ENCODE data around the gene SPPL2C.

SPPL2C gene

GRCh38 chr17:45818699-45819098, 26.0 kb upstream of the SPPL2C start:
- H3K9me3 ChIP-seq (replicated peaks; ENCODE audit: low read length), result no peaks in the 10 kb centered on the region
- H3K4me2 ChIP-seq (ENCODE audit: low read length), result no peak overlapping the region
- no peak overlapping the region for H3K4me3 ChIP-seq (ENCODE audit: low read length)
- no peak overlapping the region for H3K9ac ChIP-seq (ENCODE audit: low read depth, low read length)
- H3K27me3 ChIP-seq (ENCODE audit: control insufficient read depth, insufficient read depth, low read length), result peaks cover 18% of the 10 kb centered on the region
- no peaks in the 10 kb centered on the region for H3K36me3 ChIP-seq (ENCODE audit: insufficient read depth, low read length)
- no peaks in the 10 kb centered on the region for H3K4me1 ChIP-seq (ENCODE audit: control insufficient read depth, insufficient read depth, low read length)

DNA sequence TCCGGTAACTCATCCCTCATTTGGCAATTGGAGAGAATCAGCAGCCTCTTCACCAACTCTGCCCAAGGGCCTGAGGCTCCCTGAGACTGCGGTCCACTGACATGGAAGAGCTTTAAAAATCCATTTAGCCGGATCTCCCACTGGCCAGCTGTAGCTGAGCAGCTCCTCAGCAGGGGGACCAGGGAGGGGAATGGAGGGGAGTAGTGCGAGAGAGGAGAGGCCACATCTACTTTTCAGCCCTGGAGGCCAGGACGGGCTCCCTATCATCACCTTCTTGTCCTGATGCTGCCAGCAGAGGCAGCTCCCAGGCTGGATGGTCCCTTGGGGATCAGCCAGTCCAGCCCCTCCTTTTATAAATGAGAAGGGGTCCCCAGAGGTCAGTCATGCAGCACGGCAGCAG, 25.0 kb upstream of the SPPL2C start:
- H3K4me3 ChIP-seq (ENCODE audit: low read length), result no peak overlapping the region
- no peak overlapping the region for H3K4me2 ChIP-seq (ENCODE audit: low read length)
- no peaks in the 10 kb centered on the region for H3K9me3 ChIP-seq (replicated peaks; ENCODE audit: low read length)
- H3K36me3 ChIP-seq (ENCODE audit: insufficient read depth, low read length), result no peaks in the 10 kb centered on the region
- peaks cover 18% of the 10 kb centered on the region for H3K27me3 ChIP-seq (ENCODE audit: control insufficient read depth, insufficient read depth, low read length)
- no peaks in the 10 kb centered on the region for H3K4me1 ChIP-seq (ENCODE audit: control insufficient read depth, insufficient read depth, low read length)
- no peak overlapping the region for H3K9ac ChIP-seq (ENCODE audit: low read depth, low read length)

GRCh38 chr17:45820052-45820780, 24.5 kb upstream of the SPPL2C start:
- H3K36me3 ChIP-seq (ENCODE audit: insufficient read depth, low read length), result no peaks in the 10 kb centered on the region
- H3K4me2 ChIP-seq (ENCODE audit: low read length), result no peak overlapping the region
- H3K27me3 ChIP-seq (ENCODE audit: control insufficient read depth, insufficient read depth, low read length), result peaks cover 18% of the 10 kb centered on the region
- H3K9ac ChIP-seq (ENCODE audit: low read depth, low read length), result no peak overlapping the region
- H3K9me3 ChIP-seq (replicated peaks; ENCODE audit: low read length), result no peaks in the 10 kb centered on the region
- no peaks in the 10 kb centered on the region for H3K4me1 ChIP-seq (ENCODE audit: control insufficient read depth, insufficient read depth, low read length)
- H3K4me3 ChIP-seq (ENCODE audit: low read length), result no peak overlapping the region

DNA sequence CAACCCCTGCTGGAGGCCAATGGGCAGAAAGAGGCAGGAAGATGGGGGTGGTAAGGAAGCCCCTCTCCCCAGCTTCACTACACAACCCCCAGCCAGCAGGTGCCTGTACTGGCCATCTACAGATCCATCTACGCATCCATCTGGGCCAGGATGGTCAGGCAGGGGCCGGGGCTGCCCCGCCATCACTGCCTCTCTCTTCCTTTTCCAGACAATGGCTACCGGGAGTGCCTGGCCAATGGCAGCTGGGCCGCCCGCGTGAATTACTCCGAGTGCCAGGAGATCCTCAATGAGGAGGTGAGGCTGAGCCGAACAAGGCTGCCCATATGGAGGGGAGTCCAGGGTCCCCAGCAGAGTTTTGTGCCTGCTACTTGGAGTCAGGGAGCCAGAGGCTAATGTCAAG, 23.5 kb upstream of the SPPL2C start:
- H3K27me3 ChIP-seq (ENCODE audit: control insufficient read depth, insufficient read depth, low read length), result peaks cover 14% of the 10 kb centered on the region

DNA sequence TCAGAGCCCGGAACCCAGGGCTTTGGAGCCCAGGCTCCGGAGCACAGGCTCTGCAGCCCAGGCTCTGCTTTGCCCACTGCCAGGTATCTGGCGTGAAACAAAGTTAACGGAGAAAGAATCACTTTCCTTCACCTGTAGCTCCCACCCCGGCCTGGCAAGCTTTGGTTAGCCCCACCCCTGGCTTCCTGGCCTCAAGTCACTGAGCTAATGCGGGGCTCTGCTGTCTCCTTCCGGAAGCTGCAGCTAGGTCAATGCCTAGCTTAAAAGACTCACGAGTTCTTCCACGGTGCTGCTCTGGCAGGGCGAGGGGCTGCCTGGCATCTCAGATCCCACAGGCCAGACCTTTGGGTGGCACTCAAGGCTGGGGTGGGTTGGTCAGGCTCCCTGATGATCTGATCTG, 21.1 kb upstream of the SPPL2C start:
- Histone ChIP-seq H3K27me3 (ENCODE audit: control insufficient read depth, insufficient read depth, low read length) (peaks cover 27% of the 10 kb centered on the region), H3K4me1 (ENCODE audit: control insufficient read depth, insufficient read depth, low read length) (no peaks in the 10 kb centered on the region), H3K9ac (ENCODE audit: low read depth, low read length) (no peak overlapping the region), H3K36me3 (ENCODE audit: insufficient read depth, low read length) (no peaks in the 10 kb centered on the region), H3K4me2 (ENCODE audit: low read length) (no peak overlapping the region), H3K9me3 (replicated peaks; ENCODE audit: low read length) (no peaks in the 10 kb centered on the region), H3K4me3 (ENCODE audit: low read length) (no peak overlapping the region)

More for the DNA sequence above, 23.5 kb upstream of the SPPL2C start:
- H3K4me1 ChIP-seq (ENCODE audit: control insufficient read depth, insufficient read depth, low read length), result no peaks in the 10 kb centered on the region
- no peaks in the 10 kb centered on the region for H3K9me3 ChIP-seq (replicated peaks; ENCODE audit: low read length)
- H3K4me3 ChIP-seq (ENCODE audit: low read length), result no peak overlapping the region
- H3K36me3 ChIP-seq (ENCODE audit: insufficient read depth, low read length), result no peaks in the 10 kb centered on the region
- no peak overlapping the region for H3K9ac ChIP-seq (ENCODE audit: low read depth, low read length)
- H3K4me2 ChIP-seq (ENCODE audit: low read length), result no peak overlapping the region

DNA sequence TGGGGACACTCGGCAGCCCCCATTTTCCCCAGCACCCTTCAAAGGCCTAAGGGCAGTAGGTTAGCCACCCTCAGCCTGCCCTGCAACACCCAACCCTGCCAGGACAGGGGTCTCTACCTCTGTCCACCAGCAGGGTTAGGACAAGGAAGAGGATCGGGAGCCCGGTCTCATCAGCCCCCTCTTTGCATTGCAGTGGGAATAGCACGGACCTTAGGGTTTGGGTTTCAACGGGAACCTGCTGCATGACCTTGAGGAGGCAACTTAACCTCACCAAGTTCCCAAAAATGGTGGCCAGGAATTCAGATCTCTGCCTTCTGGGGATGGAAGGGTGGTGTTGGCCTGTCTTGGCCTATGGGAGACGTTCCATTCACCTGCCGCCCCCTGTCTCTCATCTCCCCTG, 20.2 kb upstream of the SPPL2C start:
- Histone ChIP-seq H3K4me3 (ENCODE audit: low read length) (no peak overlapping the region), H3K27me3 (ENCODE audit: control insufficient read depth, insufficient read depth, low read length) (peaks cover 32% of the 10 kb centered on the region), H3K36me3 (ENCODE audit: insufficient read depth, low read length) (no peaks in the 10 kb centered on the region), H3K9me3 (replicated peaks; ENCODE audit: low read length) (no peaks in the 10 kb centered on the region), H3K4me1 (ENCODE audit: control insufficient read depth, insufficient read depth, low read length) (no peaks in the 10 kb centered on the region), H3K9ac (ENCODE audit: low read depth, low read length) (no peak overlapping the region), H3K4me2 (ENCODE audit: low read length) (no peak overlapping the region)

DNA sequence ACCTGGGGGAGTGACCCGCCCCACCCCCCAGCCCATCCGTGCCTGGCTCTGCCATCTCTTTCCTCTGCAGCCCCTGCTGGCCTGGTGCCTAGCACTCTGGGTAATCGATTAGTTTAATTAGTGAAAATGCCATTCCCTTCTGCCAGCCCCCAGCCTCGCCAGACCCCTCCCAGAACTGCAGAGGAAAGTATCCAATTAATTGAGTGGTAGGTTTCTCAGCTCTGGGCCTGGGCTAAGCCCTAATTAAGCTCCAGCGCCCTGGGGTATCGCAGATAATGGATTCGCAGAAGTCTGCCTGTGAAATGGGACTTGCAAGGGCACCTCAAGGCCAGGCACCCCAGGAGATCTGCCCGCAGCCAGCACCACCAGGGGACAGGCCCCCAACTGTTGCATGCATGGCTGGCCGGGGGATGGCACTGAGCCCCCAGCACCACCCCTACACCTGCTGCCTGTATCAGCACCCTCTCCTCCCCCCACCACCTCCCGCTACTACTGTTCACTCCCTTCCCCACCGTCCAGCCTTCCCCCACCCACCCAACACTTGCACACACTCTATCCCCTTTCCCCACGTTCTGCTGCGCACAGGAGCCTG, 19.7 kb upstream of the SPPL2C start:
- Histone ChIP-seq H3K36me3 (ENCODE audit: insufficient read depth, low read length) (no peaks in the 10 kb centered on the region), H3K4me1 (ENCODE audit: control insufficient read depth, insufficient read depth, low read length) (no peaks in the 10 kb centered on the region), H3K9me3 (replicated peaks; ENCODE audit: low read length) (no peaks in the 10 kb centered on the region), H3K9ac (ENCODE audit: low read depth, low read length) (no peak overlapping the region), H3K4me2 (ENCODE audit: low read length) (no peak overlapping the region), H3K27me3 (ENCODE audit: control insufficient read depth, insufficient read depth, low read length) (peaks cover 32% of the 10 kb centered on the region), H3K4me3 (ENCODE audit: low read length) (no peak overlapping the region)

DNA sequence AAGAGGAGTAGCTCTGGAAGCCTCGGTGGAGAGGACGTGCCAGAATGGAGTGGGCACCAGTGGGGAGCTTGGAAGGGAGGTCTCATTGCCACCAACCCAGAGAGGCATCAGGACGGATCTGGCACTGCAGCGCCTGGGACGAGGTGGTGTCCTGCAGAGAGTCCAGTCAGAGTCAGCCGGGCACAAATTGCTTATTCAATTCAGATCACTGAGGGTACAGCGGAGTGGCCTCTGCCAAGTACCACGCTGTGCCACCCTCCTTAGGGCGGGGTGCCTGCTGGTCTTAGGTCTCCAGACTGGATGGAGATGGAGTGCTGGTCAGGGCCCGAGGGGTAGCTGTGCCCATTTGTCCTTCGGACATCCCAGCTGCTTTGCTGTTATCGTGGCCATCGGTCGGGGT, 18.9 kb upstream of the SPPL2C start:
- no peaks in the 10 kb centered on the region for H3K4me1 ChIP-seq (ENCODE audit: control insufficient read depth, insufficient read depth, low read length)
- H3K27me3 ChIP-seq (ENCODE audit: control insufficient read depth, insufficient read depth, low read length), result peaks cover 31% of the 10 kb centered on the region

GRCh38 chr17:45826919-45827588, 17.6 kb upstream of the SPPL2C start:
- H3K9me3 ChIP-seq (replicated peaks; ENCODE audit: low read length), result no peaks in the 10 kb centered on the region
- no peak overlapping the region for H3K4me3 ChIP-seq (ENCODE audit: low read length)
- no peak overlapping the region for H3K9ac ChIP-seq (ENCODE audit: low read depth, low read length)
- H3K4me2 ChIP-seq (ENCODE audit: low read length), result no peak overlapping the region
- H3K27me3 ChIP-seq (ENCODE audit: control insufficient read depth, insufficient read depth, low read length), result peaks cover 35% of the 10 kb centered on the region
- H3K4me1 ChIP-seq (ENCODE audit: control insufficient read depth, insufficient read depth, low read length), result no peaks in the 10 kb centered on the region
- no peaks in the 10 kb centered on the region for H3K36me3 ChIP-seq (ENCODE audit: insufficient read depth, low read length)

More for the DNA sequence above, 18.9 kb upstream of the SPPL2C start:
- H3K4me3 ChIP-seq (ENCODE audit: low read length), result no peak overlapping the region
- no peaks in the 10 kb centered on the region for H3K9me3 ChIP-seq (replicated peaks; ENCODE audit: low read length)
- H3K36me3 ChIP-seq (ENCODE audit: insufficient read depth, low read length), result no peaks in the 10 kb centered on the region
- no peak overlapping the region for H3K9ac ChIP-seq (ENCODE audit: low read depth, low read length)
- no peak overlapping the region for H3K4me2 ChIP-seq (ENCODE audit: low read length)

DNA sequence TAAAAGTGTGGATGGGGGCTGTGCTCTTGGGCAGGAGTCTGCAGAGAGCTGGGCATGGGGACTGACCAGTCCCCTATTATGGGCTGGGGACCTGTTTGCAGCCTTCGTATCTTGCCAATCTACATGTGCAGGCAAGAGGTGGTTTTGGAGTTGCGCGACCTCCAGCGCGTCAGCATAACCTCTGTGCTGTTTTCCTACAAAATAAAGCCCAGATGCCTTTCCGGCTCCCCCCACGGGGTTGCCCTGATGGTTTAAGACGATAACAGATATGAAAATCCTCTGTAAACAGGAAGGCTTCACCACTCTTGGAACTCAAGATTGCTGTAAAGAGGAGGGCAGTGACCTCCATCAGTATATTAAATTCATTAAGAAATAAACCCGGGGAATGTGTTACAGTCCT, 16.5 kb upstream of the SPPL2C start:
- no peak overlapping the region for H3K4me3 ChIP-seq (ENCODE audit: low read length)
- H3K9me3 ChIP-seq (replicated peaks; ENCODE audit: low read length), result no peaks in the 10 kb centered on the region
- H3K36me3 ChIP-seq (ENCODE audit: insufficient read depth, low read length), result no peaks in the 10 kb centered on the region
- H3K4me1 ChIP-seq (ENCODE audit: control insufficient read depth, insufficient read depth, low read length), result no peaks in the 10 kb centered on the region
- no peak overlapping the region for H3K9ac ChIP-seq (ENCODE audit: low read depth, low read length)
- H3K4me2 ChIP-seq (ENCODE audit: low read length), result no peak overlapping the region
- H3K27me3 ChIP-seq (ENCODE audit: control insufficient read depth, insufficient read depth, low read length), result peaks cover 45% of the 10 kb centered on the region

GRCh38 chr17:45828582-45829133, 16.0 kb upstream of the SPPL2C start:
- no peaks in the 10 kb centered on the region for H3K4me1 ChIP-seq (ENCODE audit: control insufficient read depth, insufficient read depth, low read length)
- no peak overlapping the region for H3K4me2 ChIP-seq (ENCODE audit: low read length)
- H3K27me3 ChIP-seq (ENCODE audit: control insufficient read depth, insufficient read depth, low read length), result peaks cover 45% of the 10 kb centered on the region
- no peaks in the 10 kb centered on the region for H3K36me3 ChIP-seq (ENCODE audit: insufficient read depth, low read length)
- no peak overlapping the region for H3K9ac ChIP-seq (ENCODE audit: low read depth, low read length)
- H3K9me3 ChIP-seq (replicated peaks; ENCODE audit: low read length), result no peaks in the 10 kb centered on the region
- H3K4me3 ChIP-seq (ENCODE audit: low read length), result no peak overlapping the region

All from skeletal muscle satellite cell (primary cell).